ENCODE data around the gene TPRG1.

Gene TPRG1

DNA sequence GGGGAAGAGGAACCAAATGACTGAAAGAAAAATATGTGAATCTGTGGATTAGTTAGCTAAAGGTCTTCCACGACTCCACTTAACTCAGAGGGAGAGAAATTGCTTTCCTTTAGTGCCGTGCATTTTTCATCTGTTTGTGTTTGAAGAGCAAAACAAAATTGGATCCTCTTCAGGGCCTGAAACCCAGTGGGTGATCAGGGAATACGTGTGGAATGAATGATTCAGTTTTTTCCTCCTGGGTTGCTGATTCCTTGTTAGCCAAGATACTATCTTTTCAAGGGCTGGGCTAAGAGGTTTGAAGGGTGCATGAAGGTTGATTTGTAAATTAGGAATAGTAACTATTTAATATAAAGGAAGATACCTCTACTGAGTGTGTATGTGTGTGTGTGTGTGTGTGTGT, 61.0 kb downstream of the TPRG1 start:
- no peak for FAIRE-seq

GRCh38 chr3:189233225-189233858, 61.6 kb downstream of the TPRG1 start:
- FAIRE-seq = no peak

DNA sequence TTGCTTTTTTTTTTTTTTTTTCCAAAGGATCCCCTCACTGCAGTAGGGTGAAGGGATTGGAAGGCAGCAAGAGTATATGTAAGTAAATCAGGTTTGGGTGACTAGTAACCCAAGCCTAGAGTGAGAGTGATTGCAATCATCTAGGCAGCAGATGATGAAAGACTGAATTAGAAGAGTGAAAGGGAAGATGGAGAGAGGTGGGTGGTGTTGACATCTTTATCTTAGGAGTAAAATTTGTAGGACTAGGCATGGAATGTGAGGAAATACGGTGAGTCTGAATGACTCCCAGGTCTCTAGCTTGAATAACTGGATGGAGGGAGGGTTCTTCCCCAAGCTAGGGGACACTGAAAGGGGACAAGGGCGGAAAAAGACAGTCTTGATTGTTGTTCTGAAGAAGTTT, 63.4 kb downstream of the TPRG1 start:
- FAIRE-seq = no peak

DNA sequence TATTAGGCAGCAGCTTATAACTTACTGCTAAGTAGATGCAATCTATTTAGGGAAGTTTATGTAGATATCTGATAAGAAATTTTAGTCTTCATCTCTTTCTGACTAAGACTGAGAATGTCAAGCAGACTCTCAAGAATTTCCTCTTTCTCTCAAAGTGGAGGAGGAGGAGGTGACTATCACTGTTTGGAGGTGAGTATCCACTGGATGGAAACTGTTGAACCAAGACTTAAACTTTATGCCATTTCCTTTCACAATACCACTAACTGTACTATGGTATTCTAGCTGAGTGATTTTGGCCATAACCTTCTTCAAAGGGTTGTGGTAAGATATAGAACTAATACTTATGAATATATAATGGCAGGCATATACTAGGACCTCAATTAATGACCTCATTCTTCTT, 64.6 kb downstream of the TPRG1 start:
- no peak for FAIRE-seq

GRCh38 chr3:189237526-189237925, 65.8 kb downstream of the TPRG1 start:
- FAIRE-seq = no peak

GRCh38 chr3:189238071-189238470, 66.3 kb downstream of the TPRG1 start:
- FAIRE-seq = no peak

GRCh38 chr3:189239616-189240015, 67.8 kb downstream of the TPRG1 start:
- no peak for FAIRE-seq

GRCh38 chr3:189249987-189250386, 78.2 kb downstream of the TPRG1 start:
- no peak for FAIRE-seq

DNA sequence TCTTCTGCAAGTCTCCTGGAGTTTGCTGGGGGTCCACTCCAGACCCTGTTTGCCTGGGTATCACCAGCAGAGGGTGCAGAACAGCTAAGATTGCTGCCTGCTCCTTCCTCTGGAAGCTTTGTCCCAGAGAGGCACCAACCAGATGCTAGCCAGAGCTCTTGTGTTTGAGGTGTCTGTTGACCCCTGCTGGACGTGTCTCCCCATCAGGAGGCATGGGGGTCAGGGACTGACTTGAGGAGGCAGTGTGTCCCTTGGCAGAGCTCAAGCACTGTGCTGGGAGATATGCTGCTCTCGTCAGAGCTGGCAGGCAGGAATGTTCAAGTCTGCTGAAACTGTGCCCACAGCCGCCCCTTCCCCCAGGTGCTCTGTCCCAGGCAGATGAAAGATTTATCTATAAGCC, 86.5 kb downstream of the TPRG1 start:
- FAIRE-seq = no peak

DNA sequence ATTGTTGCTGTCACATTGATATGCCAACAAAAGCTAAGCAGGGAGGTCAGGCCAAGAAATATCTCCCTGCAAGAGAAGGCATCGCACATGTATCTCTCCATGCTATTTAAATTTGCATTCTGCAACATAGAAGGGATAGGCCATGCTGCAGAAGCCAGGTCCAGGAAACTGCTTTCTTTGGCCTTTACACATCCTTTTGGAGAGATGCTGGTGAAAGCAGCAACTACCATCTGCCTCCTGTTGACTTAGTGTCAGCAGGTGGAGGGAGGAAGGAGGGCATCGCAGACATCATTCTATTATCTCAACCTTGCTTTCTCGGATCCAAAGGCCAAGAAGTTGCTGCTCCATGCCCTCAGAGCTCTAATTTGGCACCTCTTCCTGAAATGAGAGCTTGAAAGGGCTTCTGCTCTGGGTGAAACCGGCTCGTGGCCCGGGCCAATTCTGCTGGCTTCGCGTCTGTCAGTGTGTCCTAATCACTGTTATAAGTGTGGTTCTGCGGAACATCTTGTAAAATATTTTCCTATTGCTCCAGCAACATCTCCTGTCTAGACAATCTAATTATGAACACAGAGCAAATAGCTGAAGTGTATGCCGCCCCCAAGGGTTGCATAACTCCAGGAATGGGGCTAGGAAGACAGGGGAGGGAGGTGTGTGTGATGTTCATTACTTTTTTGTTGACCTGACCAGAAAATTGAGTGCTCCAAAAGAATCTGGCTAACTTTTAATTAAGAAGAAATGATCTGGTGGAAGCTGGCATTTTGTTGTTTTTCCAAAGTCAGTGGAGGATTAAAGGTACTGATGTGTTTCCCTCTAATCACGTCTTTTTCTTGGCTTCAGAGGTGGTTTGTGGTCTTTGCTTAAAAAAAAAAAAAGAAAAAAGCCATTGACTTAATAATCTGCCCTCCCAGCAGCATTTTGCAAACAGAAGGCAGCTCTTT, 89.1 kb downstream of the TPRG1 start:
- FAIRE-seq = no peak

- FAIRE-seq = no peak
Observed at GRCh38 chr3:189262746-189263145, 91.0 kb downstream of the TPRG1 start.

DNA sequence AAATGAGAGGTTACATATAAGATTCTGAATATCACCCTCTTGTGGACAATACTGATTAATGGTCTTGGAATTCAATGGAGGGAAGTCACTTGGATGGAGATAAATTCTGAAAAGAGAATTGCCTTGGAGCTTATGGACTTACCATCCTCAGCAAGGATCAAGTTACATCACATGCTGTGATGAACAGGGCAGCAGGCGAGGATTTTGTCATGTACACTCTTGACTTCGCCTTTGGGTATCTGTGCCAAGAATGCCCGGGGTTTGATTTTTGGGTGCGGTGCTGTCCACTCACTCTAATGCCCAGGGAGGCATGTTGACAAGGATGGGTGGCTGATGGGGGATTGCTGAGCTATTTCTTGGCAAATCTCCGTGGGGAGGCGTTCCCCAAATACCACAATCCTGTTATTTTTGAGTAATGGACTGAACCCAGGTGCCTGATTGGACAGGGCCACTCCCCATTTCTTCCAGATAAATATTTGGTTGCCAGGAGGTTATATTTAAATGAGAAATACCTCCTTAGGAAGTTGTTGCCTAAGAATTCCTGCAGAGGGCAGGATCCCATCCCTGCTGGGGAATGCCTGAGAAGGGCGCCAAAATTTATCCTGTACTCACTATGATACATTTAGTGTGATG, 96.3 kb downstream of the TPRG1 start:
- FAIRE-seq = no peak

DNA sequence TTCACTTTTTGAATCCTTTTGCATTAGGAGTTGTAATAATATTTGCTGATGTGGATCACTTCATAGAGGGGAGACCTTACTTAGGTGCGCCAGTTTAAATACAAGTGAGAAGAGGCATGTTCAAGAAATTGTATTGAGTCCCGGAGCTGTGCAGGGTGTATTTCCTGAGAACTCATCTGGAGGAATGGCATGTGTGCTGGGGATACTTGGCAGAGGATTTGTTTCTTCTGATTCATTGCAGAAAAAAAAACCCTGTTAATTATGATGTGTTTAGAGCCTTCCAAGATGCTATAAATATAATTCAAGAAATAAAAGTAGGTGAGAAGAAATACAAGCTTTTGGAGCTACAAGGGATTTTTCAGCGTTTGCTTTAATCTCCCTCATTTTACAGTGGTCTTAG, 97.6 kb downstream of the TPRG1 start:
- FAIRE-seq = no peak

GRCh38 chr3:189270248-189270832, 98.6 kb downstream of the TPRG1 start:
- no peak for FAIRE-seq

- FAIRE-seq = no peak
Observed at GRCh38 chr3:189272500-189273119, 100.8 kb downstream of the TPRG1 start.

DNA sequence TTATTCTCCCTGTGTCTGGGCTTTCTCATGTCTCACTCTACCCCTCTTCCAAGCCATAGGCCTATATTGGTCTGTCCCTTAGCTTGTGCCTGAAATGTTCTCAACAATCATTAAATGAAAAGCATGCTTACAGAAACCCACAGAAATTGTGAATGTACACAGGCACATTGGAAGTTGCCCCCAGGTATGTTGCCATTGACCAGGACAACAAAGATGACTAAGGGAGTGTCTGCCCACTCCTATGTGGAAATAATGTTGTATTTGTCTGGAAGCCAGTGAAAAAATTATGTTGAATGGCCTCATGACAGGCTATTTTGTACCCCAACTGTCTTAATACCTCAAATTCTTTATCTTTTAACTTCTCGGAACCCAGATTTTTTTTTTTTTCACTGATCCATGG, 102.0 kb downstream of the TPRG1 start:
- no peak for FAIRE-seq

- FAIRE-seq = no peak
Observed at GRCh38 chr3:189275182-189275581, 103.4 kb downstream of the TPRG1 start.

- no peak for FAIRE-seq
Observed at GRCh38 chr3:189275852-189276251, 104.1 kb downstream of the TPRG1 start.

DNA sequence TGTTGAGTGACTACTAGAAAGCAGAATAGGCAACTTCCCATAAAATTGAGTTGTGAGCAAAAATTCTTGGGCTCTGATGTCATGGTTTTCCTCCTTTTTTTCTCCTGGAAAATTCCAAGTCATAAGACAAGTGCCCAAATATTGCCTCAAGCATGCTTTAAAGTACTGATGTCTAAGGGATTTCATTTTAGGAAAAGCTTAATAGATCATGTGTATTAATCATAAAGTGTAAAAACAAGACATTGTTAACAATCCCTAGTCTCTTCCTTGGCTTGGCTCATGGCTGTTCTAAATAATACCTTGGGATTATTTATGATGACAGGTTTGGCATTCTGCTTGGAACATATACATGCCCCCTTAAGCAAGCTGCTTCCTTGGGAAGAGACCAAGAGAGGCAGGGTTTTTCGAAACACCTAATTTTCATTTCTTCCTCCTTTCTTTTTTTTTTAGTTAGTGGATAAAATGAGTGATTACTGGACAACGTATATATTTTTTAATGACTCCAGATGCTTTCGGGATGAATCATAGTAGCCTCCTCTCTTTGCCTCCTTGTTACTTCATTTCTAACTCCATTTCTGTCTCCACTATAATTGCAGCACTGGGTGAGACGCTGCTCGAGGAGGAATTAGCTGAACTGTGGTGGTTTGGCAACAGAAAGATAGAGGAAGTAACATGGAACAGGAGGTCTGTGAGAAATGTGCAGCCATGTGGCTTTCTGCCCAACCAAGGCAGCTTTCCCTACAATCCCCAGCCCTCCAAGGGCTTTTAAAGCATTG, 104.9 kb downstream of the TPRG1 start:
- no peak for FAIRE-seq

DNA sequence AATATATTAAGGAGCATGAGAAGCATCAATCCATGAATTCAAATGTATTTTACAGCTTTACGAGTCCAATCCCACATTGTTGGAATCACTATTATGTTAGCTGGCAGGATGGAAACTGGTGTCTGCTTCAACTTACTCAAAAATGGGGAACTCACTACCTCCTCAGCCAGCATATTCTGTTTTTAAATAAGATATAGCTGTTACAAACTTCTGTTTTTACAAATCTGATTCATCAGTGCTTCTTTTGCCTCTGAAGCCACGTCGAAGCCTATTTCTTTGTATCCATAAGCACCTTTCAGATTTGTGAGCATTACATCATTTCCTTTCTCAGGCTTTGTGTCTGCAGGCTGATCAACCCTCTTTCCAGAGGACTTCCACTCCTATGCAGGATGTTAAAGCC, 105.9 kb downstream of the TPRG1 start:
- FAIRE-seq = no peak

GRCh38 chr3:189278221-189278620, 106.5 kb downstream of the TPRG1 start:
- FAIRE-seq = no peak

DNA sequence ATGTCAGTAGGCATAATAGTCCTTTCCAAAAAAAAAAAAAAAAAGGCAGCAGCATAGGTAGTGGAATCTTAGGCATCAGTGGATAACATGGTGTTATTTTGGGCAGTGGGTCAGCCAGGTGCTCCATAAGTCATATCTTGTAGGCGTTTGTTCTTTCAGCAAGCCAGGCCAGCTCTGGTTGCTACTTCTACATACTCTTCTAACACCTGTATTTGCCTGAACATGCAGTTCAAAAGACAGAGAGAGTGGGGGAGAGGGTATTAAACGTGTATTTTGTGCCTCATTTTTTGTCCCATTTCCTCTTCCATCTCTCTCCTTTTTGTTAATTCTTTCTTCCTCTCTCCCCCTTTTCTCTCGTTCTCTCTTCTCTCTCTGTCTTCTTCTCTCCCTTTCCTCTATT, 110.4 kb downstream of the TPRG1 start:
- FAIRE-seq = no peak
